ENCODE results near the gene LHFPL4.
A peak's percentile ranks its signal among the peaks of the same experiment; 100 is the strongest.
"Not testable (repeated sequence)": the region's sequence is repeated elsewhere in the genome, so short reads cannot be mapped to it uniquely, and the experiment has no call there.

The LHFPL4 gene

GRCh38 chr3:9553021-9553947 lies at the start of gene LHFPL4:
Gene LHFPL4 (minus strand): TSS chr3:9553822. CDS start chr3:9552679, 1,143 bp downstream.
- no peak for DNase-seq

- no peak for DNase-seq
Measured at GRCh38 chr3:9602620-9603019, 49.0 kb upstream of the LHFPL4 start.

GRCh38 chr3:9601006-9601581 lies 47.5 kb upstream of the LHFPL4 start:
- DNase-seq, result not testable (repeated sequence)

GRCh38 chr3:9600597-9600996 lies 47.0 kb upstream of the LHFPL4 start:
- no peak for DNase-seq

- DNase-seq, result no peak
Measured at GRCh38 chr3:9598783-9599387, 45.3 kb upstream of the LHFPL4 start.

- DNase-seq, result no peak
Measured at GRCh38 chr3:9595877-9596276, 42.3 kb upstream of the LHFPL4 start.

- DNase-seq, result not testable (repeated sequence)
Measured at GRCh38 chr3:9591781-9592180, 38.2 kb upstream of the LHFPL4 start.

GRCh38 chr3:9590282-9590791 lies 36.7 kb upstream of the LHFPL4 start:
- DNase-seq, result no peak

GRCh38 chr3:9583792-9584191 lies 30.2 kb upstream of the LHFPL4 start:
- DNase-seq, result no peak

- DNase-seq, result no peak
Measured at GRCh38 chr3:9583371-9583770, 29.7 kb upstream of the LHFPL4 start.

GRCh38 chr3:9582332-9582731 lies 28.7 kb upstream of the LHFPL4 start:
- DNase-seq, result no peak

- DNase-seq, result no peak
Measured at GRCh38 chr3:9581742-9582141, 28.1 kb upstream of the LHFPL4 start.

GRCh38 chr3:9569054-9569453 lies 15.4 kb upstream of the LHFPL4 start:
- DNase-seq, result no peak

- no peak for DNase-seq
Measured at GRCh38 chr3:9565316-9565715, 11.7 kb upstream of the LHFPL4 start.

- DNase-seq, result no peak
Measured at GRCh38 chr3:9563851-9564250, 10.2 kb upstream of the LHFPL4 start.

- DNase-seq, result not testable (repeated sequence)
Measured at GRCh38 chr3:9560056-9560455, 6.4 kb upstream of the LHFPL4 start.

GRCh38 chr3:9553948-9554513 lies 409 bp upstream of the LHFPL4 start:
- DNase-seq, result no peak

GRCh38 chr3:9552252-9552999 lies 1.2 kb downstream of the LHFPL4 start:
- DNase-seq, result peak; percentile 22

GRCh38 chr3:9550999-9551398 lies 2.6 kb downstream of the LHFPL4 start:
- DNase-seq, result no peak

GRCh38 chr3:9549600-9549999 lies 4.0 kb downstream of the LHFPL4 start:
- no peak for DNase-seq

- DNase-seq, result no peak
Measured at GRCh38 chr3:9548991-9549390, 4.6 kb downstream of the LHFPL4 start.

GRCh38 chr3:9542182-9542581 lies 11.4 kb downstream of the LHFPL4 start:
- no peak for DNase-seq

GRCh38 chr3:9536212-9536611 lies 17.4 kb downstream of the LHFPL4 start:
- no peak for DNase-seq

Measured in activated naive CD4-positive, alpha-beta T cell treated with Interleukin-2 at 50 U/mL for 16 hours (primary cell).